HG02623 (cell line): ENCODE data around the gene KHDC1.
"Not testable (repeated sequence)": the region's sequence is repeated elsewhere in the genome, so short reads cannot be mapped to it uniquely, and the experiment has no call there.

ENCODE experiments used
- ATAC-seq: cut with Tn5 transposase; IDR thresholded peaks from one replicate; pipeline ENCODE4 v1.9.1; 2021; ENCODE audit warnings: moderate library complexity; ENCODE audit not compliant: unreplicated experiment

The KHDC1 gene

GRCh38 chr6:73252703-73253102 is 10.3 kb downstream of the KHDC1 start:
- no peak for ATAC-seq

DNA sequence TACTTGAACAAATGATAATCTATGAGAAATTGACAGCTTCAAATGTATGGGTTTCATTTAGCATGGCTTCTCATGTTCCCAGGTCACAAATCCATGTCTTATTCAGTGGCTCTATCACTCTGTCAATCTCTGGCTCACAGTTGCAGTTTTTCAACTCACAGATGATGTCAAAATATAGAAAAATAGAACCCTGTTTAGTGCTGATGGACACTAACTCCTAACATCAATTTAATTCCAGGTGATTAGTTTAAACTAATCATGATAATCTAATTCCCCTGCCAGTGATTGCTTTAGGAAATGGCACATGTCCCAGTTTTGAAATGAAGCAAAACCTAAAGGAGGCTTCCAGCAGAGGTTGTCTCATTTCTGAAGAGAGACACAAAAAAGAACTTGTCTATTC is 13.0 kb downstream of the KHDC1 start:
- no peak for ATAC-seq

DNA sequence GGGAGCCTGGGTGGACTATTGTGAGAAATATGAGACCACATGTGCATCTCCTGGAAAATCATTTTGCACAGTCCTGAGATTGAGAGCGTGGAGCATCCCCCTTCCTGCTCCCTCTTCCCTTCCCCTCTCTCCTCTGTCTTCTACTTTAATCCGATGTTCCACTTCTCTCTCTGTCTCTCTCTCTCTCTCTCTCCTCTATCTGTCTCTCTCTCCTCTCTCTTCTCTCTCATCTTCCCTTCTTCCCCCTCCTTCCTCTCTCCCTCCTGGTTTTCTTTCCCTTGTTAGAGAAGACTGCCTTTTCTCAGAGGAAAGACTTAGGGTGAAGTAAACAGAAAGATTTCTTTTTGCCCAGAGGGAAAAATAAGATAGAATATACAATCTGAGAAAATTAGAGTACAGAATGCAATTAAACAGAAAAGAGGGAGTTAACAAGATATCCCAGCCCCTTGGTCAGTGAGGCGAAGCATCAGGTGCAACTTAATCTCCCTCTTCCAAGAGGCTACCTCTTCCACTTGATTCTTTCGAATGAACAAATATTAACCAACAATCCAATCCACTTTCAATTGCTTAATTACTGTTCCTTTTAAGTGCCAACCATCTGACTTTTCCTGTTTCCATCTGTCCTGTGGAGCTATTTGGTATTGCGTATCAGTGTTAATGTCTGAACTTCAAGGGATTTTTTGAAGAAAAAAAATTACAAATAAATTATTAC is 14.6 kb downstream of the KHDC1 start:
- no peak for ATAC-seq

DNA sequence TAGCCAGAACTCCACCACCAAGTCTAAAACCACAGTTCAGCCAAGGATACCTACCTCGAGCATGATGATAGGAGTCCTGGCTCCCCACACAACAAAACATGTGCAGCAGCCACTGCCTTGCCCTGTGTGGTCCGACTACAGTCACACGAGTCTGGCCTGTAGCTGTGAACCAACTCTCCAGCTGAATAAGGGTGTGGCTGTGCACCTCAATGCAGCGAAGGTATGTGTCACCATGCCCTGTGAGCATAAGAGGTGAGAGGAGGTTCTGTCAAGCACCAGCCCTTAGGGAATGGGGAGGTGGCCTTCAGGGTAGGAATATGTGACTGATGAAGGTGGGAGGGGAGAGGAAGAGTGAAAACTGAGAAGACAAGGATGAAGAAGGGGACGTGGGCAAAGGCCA is 21.0 kb downstream of the KHDC1 start:
- no peak for ATAC-seq

DNA sequence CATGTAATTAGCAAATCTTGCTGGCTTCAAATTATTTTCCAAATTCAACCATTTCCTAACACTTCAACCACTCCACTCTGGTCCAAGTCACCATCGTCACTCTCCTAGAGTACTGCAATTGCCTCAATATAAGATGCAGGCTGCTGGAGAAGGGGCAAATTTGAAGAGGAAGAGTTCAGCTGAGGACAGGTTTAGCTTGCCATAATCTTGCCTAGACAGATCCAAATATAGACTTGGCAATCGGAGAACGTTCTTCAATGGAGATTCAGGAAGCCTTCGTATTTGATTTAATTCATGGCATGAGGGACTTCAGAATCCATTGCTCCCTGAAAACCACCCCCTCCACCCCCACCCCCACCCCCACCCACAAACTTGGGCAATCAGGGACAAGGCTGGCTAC is 22.3 kb downstream of the KHDC1 start:
- ATAC-seq: no peak

DNA sequence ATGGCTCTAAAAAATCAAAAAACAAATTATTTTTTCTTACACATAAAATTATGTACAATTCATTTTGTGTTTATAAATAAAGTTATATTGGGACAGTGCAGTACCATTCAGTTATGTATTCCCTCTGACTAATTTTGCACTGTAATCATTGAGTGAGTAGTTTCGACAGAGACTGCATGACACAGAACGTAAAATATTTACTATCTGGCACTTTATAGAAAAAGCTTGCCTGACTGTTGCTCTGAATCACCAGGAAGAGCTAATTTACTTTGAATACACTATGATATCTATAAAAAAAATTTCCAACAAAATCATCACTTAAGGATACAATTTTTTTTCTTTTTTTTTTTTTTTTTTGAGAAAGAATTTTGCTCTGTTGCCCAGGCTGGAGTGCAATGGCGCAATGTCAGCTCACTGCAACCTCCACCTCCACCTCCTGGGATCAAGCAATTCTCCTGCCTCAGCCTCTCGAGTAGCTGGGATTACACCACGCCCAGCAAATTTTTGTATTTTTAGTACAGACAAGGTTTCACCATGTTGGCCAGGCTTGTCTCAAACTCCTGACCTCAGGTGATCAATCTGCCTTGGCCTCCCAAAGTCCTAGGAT is 26.7 kb downstream of the KHDC1 start:
- no peak for ATAC-seq

DNA sequence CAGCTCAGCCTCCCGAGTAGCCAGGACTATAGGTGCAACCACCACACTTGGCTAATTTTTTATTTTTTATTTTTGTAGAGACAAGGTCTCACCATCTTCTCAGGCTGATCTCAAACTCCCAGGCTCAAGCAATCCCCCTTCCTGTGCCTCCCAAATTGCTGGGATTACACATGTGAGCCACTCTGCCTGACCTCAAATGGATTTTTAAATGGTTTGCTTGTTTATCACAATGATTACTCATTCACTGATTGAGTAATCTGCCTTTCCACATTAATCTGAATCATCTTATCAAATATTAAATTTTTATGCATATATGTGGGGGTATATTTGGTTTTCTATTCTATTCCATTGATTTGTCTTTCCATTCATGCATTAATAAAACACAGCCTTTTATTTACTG is 28.3 kb downstream of the KHDC1 start:
- no peak for ATAC-seq

DNA sequence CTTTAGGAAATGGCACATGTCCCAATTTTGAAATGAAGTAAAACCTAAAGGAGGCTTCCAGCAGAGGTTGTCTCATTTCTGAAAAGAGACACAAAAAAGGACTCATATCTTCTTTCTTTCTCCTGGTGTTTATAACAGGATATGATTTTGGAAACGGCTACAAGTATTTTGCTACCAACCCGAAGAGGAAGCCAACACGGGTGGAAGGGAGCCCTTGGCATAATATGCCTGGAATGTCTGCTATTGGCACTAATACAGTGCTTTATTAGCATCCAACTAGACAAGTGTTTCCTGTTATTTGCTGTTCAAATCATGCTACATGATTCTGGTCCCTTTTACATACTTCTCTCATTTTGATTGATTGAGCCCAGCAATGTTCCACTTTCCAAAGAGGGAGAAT is 29.0 kb downstream of the KHDC1 start:
- not testable (repeated sequence) for ATAC-seq

- ATAC-seq: no peak
These were observed 29.9 kb downstream of the KHDC1 start for GRCh38 chr6:73233048-73233447.

- no peak for ATAC-seq
These were observed 31.0 kb downstream of the KHDC1 start for GRCh38 chr6:73231986-73232391.

- ATAC-seq: no peak
These were observed 35.3 kb downstream of the KHDC1 start for GRCh38 chr6:73227606-73228255.

DNA sequence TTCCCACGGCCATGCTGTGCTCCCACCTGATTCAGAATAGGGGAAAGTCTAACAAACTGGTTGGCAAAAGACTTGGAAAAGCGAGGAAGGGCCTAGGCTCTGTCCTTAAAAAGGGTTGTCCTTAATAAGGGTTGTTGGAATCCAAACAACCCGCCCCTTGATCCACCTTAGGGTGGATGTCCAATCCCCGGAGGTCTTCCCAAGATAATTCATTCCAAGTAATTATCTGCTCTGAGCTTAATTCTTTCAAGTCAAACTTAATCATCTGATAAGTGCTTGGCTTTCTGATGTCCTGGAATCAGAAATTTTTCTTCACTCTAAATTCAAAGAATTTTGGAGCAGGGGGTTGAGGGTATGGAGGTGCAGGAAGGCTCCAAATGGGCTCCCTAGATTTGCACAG is 37.6 kb downstream of the KHDC1 start, which contains the start of gene KHDC1L:
KHDC1L (minus strand) TSS at position 101 of the 400 bp plus-strand sequence; CDS start at position 13, 88 bp downstream.
- ATAC-seq: no peak

DNA sequence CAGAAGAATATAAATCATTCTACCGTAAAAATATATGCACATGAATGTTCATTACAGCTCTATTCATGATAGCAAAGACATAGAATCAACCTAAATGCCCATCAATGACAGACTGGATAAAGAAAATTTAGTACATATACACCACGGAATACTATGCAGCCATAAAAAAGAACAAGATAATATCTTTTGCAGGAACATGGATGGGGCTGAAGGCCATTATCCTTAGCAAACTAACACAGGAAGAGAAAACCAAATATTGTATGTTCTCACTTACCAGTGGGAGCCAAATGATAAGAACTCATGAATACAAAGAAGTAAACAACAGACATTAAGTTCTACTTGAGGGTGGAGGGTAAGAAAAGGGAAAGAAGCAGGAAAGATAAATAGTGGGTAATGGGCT is 46.1 kb downstream of the KHDC1 start:
- no peak for ATAC-seq

GRCh38 chr6:73209117-73209516 is 53.9 kb downstream of the KHDC1 start:
- ATAC-seq: no peak

DNA sequence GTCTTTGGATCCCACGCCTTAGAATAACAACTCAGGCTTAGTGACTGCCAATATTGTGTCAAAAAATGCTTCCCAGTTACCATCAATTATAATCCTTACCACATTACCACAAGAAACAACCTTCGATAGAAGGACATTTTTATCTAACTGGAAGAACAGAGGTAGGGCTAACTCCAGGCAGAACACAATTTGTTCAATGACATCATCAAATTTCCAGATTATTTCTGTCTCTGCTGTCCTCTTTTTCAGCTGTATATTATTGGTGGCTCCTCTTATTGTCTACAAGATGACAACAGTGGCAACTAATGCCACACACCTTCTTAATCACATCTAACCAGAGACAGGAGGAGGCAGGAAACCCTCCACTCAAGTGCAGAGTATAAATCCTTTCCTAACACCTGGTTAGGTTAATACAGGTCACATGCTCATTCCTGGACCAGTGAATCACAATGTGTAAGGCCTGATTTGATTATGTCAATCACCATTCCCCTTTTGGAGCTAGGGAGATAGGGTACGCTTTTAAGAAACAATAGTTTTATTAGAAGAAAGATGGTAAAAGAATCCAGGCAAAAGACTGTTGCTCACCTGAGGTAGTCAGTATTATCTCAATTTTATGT is 55.7 kb downstream of the KHDC1 start:
- no peak for ATAC-seq

- ATAC-seq: no peak
These were observed 58.7 kb downstream of the KHDC1 start for GRCh38 chr6:73204252-73204651.

DNA sequence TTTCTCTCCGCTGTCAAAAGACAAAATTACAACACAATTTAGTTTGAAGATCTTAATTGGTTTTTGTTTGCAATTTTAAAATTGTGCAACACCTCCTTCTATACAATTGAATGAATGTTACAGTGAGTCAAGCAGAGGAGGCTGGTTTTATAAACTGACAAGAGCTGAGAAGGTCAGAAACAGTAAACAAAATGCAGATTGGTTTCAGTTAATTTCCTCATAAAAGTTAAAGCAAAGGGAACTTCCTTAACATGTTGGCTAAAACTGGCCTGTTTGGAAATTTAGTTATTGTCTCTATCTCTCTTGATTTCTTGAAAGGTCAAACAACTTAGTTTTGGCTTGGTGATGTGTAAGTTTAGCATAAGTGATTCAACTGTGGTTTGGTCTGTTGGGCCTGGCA is 59.9 kb downstream of the KHDC1 start:
- ATAC-seq: no peak

DNA sequence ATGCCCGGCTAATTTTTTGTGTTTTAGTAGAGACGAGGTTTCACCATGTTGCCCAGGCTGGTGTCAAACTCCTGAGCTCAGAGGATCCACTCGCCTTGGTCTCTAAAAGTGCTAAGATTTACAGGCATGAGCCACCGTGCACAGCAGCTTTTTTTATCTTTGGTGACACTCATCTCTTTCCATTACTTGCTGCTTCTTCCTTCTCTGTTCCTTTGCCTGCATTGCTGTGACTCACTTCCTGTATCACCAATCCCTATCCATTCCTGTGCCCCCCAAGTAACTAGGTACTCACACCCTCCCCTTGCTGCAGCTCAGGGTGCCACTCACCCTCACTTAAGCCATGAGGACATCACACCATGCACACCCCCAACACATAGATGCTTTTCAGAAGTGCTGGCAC is 62.3 kb downstream of the KHDC1 start:
- ATAC-seq: no peak

DNA sequence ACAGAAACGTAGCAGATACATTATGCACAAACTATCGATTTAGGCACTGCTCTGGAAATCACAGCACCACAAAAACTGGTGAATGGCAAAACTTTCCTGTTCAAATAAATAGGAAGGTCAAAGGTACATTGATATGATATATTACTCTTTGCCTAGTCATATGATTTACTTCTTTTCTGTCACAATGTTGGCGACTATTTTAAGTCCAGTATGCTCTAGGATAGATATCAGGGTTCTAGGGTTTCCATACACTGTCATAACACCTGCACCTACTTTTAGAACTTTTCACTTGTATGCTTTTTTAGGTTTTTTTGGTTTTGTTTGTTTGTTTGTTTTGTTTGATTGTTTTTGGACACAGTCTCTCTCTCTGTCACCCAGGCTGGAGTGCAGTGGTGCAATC is 62.7 kb downstream of the KHDC1 start:
- no peak for ATAC-seq

DNA sequence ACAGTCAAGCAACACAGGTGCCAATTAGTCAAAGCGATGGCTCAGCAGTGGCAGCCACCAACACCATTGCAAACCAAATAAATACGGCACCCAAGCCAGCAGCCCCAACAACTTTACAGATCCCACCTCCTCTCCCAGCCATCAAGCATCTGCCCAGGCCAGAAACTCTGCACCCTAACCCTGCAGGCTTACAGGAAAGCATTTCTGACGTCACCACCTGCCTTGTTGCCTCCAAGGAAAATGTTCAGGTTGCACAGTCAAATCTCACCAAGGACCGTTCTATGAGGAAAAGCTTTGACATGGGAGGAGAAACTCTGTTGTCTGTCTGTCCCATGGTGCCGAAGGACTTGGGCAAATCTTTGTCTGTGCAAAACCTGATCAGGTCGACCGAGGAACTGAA is 68.3 kb downstream of the KHDC1 start:
- ATAC-seq: no peak

- ATAC-seq: not testable (repeated sequence)
These were observed 69.7 kb downstream of the KHDC1 start for GRCh38 chr6:73193302-73193701.
